Ishikawa (cell line): Measurements from ENCODE around the gene KIRREL3.

Experiments
- CEBPB ChIP-seq: IDR thresholded peaks from 2 replicates; pipeline ENCODE4 v1.6.1; 2012
- CREB1 ChIP-seq: IDR thresholded peaks from 2 replicates; pipeline ENCODE4 v1.6.1; 2012; ENCODE audit warnings: low read depth
- EP300 ChIP-seq: IDR thresholded peaks from 2 replicates; pipeline ENCODE4 v1.6.1; 2012; ENCODE audit warnings: borderline replicate concordance
- FOXM1 ChIP-seq: IDR thresholded peaks from 2 replicates; pipeline ENCODE4 v1.6.1; 2012; ENCODE audit warnings: low read depth, borderline replicate concordance
- RAD21 ChIP-seq: IDR thresholded peaks from 2 replicates; pipeline ENCODE4 v1.6.1; 2012; ENCODE audit warnings: low read depth
- TAF1 ChIP-seq: IDR thresholded peaks from 2 replicates; pipeline ENCODE4 v1.6.1; 2012; ENCODE audit warnings: low read depth, mild to moderate bottlenecking
- ZBTB7A ChIP-seq: IDR thresholded peaks from 2 replicates; pipeline ENCODE4 v1.6.1; 2012; ENCODE audit warnings: low read depth
- TF ChIP-seq, protein P1 (sequence below): IDR thresholded peaks from 2 replicates; pipeline ENCODE4 v1.6.1; 2012; ENCODE audit warnings: low read depth, mild to moderate bottlenecking
- TF ChIP-seq, protein P2 (sequence below): IDR thresholded peaks from 2 replicates; pipeline ENCODE4 v1.6.1; 2012

DNA sequence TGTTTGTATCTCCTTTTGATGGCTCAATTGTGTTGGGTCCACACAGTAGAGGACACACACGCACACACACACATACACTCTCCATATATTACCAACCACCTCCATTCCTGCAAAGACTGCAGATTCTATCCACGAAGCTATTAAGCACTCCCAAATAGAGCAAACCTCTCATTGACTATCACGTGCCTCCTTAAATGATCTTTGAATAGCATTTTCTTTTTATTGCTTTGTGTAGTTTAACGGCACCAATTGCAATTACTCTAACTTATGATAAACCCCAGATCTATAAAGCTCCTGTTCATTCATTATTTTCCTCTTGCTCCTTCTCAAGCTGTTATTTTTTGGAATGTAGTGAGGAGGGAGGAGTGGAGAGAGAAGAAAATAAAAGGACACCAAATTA, 440.3 kb downstream of the KIRREL3 start:
- no peak for TF ChIP-seq CREB1
- TF ChIP-seq, protein P1, sequence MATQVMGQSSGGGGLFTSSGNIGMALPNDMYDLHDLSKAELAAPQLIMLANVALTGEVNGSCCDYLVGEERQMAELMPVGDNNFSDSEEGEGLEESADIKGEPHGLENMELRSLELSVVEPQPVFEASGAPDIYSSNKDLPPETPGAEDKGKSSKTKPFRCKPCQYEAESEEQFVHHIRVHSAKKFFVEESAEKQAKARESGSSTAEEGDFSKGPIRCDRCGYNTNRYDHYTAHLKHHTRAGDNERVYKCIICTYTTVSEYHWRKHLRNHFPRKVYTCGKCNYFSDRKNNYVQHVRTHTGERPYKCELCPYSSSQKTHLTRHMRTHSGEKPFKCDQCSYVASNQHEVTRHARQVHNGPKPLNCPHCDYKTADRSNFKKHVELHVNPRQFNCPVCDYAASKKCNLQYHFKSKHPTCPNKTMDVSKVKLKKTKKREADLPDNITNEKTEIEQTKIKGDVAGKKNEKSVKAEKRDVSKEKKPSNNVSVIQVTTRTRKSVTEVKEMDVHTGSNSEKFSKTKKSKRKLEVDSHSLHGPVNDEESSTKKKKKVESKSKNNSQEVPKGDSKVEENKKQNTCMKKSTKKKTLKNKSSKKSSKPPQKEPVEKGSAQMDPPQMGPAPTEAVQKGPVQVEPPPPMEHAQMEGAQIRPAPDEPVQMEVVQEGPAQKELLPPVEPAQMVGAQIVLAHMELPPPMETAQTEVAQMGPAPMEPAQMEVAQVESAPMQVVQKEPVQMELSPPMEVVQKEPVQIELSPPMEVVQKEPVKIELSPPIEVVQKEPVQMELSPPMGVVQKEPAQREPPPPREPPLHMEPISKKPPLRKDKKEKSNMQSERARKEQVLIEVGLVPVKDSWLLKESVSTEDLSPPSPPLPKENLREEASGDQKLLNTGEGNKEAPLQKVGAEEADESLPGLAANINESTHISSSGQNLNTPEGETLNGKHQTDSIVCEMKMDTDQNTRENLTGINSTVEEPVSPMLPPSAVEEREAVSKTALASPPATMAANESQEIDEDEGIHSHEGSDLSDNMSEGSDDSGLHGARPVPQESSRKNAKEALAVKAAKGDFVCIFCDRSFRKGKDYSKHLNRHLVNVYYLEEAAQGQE: no peak
- TF ChIP-seq, protein P2, sequence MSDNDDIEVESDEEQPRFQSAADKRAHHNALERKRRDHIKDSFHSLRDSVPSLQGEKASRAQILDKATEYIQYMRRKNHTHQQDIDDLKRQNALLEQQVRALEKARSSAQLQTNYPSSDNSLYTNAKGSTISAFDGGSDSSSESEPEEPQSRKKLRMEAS: no peak
- TF ChIP-seq CEBPB: no peak
- TF ChIP-seq TAF1: no peak
- no peak for TF ChIP-seq EP300
- TF ChIP-seq FOXM1: no peak
- TF ChIP-seq ZBTB7A: no peak
- TF ChIP-seq RAD21: no peak
